ENCODE measurements around the gene MEP1A.

DNA sequence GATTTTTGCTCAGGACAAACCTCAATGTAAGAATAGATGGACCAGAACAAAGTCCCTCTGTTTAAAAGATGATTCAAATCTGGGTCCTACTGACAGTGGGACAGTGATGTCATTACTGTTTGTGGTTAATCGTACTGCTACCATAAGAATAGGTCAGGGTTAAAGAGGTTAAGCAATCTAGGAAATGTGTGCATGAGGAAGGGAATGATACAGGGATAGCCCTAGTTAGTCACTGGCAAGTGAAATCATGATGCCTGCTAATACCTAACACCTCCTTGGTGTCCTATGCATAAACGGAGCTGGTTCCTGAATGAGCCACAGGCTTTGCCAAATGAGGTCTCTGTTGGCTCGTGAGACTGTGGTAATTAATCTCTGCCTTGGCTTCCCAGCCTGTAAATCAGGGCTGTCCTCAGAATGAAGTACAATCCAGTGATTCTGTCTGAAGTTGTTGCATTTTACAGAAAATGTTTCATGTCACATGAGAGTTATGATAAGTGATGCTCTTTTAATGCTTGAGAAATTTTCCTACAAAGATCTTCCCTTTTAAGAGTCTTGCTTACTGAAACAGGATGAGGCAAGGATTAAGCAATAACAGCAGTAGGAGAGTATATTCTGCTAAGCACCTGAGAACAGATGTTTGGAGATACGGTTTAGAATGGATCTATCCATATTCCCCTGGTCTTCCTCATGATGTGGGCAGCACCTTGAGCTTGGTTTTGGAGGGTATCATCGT is 3.8 kb downstream of the MEP1A start:
- TF ChIP-seq, protein P1, sequence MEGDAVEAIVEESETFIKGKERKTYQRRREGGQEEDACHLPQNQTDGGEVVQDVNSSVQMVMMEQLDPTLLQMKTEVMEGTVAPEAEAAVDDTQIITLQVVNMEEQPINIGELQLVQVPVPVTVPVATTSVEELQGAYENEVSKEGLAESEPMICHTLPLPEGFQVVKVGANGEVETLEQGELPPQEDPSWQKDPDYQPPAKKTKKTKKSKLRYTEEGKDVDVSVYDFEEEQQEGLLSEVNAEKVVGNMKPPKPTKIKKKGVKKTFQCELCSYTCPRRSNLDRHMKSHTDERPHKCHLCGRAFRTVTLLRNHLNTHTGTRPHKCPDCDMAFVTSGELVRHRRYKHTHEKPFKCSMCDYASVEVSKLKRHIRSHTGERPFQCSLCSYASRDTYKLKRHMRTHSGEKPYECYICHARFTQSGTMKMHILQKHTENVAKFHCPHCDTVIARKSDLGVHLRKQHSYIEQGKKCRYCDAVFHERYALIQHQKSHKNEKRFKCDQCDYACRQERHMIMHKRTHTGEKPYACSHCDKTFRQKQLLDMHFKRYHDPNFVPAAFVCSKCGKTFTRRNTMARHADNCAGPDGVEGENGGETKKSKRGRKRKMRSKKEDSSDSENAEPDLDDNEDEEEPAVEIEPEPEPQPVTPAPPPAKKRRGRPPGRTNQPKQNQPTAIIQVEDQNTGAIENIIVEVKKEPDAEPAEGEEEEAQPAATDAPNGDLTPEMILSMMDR (IDR thresholded peaks at IDR 0.05): no peak
- no peak for TF ChIP-seq POLR2A (IDR thresholded peaks at IDR 0.05)

Measured in esophagus squamous epithelium (tissue), 4 donors.